ENCODE data around the gene BICDL2. TPM values are rescaled to one million over a fixed set of nuclear protein-coding genes. Genes with fewer than 3 reads are reported as not detected.

BICDL2 gene
- total and polyA plus RNA-seq, 2 donors (not counting 3 experiments of a cell fraction or from before 2014, with no cell fraction given) = not detected

- no TSS peak for BruUV-seq (replicated peaks)
- Histone ChIP-seq H3K4me3 (replicated peaks in 1 of 3; ENCODE audit: insufficient read depth in 1 of 3, low read depth in 1 of 3, low read length in 3 of 3) (no peak overlapping the region), H3K4me2 (ENCODE audit: insufficient read depth, low read length) (no peak overlapping the region), H3K27me3 (ENCODE audit: control insufficient read depth in 2 of 2, insufficient read depth in 2 of 2, low read length in 2 of 2) (peaks cover 20 to 21% of the 10 kb centered on the region in 2 experiments), H3K4me1 (ENCODE audit: control insufficient read depth, extremely low read depth, insufficient read depth, low read length) (peaks cover 16% of the 10 kb centered on the region), H3K9me3 (replicated peaks; ENCODE audit: control insufficient read depth, insufficient read depth, low read length) (no peaks in the 10 kb centered on the region), H3K79me2 (ENCODE audit: control insufficient read depth, insufficient read depth, low read length) (no peaks in the 10 kb centered on the region), H3K27ac (ENCODE audit: insufficient read depth, low read depth, low read length) (no peak overlapping the region), H3K36me3 (ENCODE audit: control insufficient read depth in 2 of 2, extremely low read depth in 1 of 2, insufficient read depth in 2 of 2, low read length in 2 of 2) (no peaks in the 10 kb centered on the region), H3K9ac (replicated peaks; ENCODE audit: extremely low read depth, insufficient read depth, low read length) (no peak overlapping the region), H4K20me1 (replicated peaks; ENCODE audit: control insufficient read depth, extremely low read depth, insufficient read depth, low read length) (no peaks in the 10 kb centered on the region), H3K9me1 (replicated peaks; ENCODE audit: control insufficient read depth, extremely low read depth, insufficient read depth, low read length) (no peaks in the 10 kb centered on the region), H2AFZ (ENCODE audit: low read depth, low read length) (no peak overlapping the region)
- ChIA-PET CTCF (interaction anchor here (1.8 to 2.0 kb wide), 3 partner anchors 11 to 40 kb away, joined by 4 to 9 read pairs (median 7); partner anchors contain the start of genes PAQR4 and TNFRSF12A), POLR2A (interaction anchor here (1.2 kb wide), 1 partner anchor 10 kb away, joined by 6 read pairs; the partner anchor contains the start of gene TNFRSF12A)
- dilution Hi-C loops (cut with MboI; ENCODE audit: extremely low pct_ligation_motif_present, low sequenced_read_pairs) = no loop called here
- no peak for TF ChIP-seq GATA2 (IDR thresholded peaks at IDR 0.05; ENCODE audit: insufficient read depth, insufficient read length, low read depth, low read length)
- no peak for TF ChIP-seq CTCF (IDR thresholded peaks at IDR 0.05; ENCODE audit: extremely low read depth in 1 of 2, insufficient read depth in 1 of 2, low read depth in 1 of 2, low read length in 2 of 2)
- no peak for TF ChIP-seq POLR2AphosphoS5 (IDR thresholded peaks at IDR 0.05; ENCODE audit: insufficient read depth, low read depth, low read length)
- TF ChIP-seq POLR2A (IDR thresholded peaks at IDR 0.05; ENCODE audit: low read depth, low read length) = no peak
- no peak for TF ChIP-seq MYC (IDR thresholded peaks at IDR 0.05; ENCODE audit: low read depth, low read length)
- TF ChIP-seq JUN (IDR thresholded peaks at IDR 0.05; ENCODE audit: borderline replicate concordance, insufficient read depth, insufficient read length, low read depth) = no peak
- DNase-seq (ENCODE audit: low read depth, low spot score) (no peak), FAIRE-seq (no peak)
- intact Hi-C loops (cut with micrococcal nuclease) = no loop called here
Measured at GRCh38 chr16:3009568-3010390, 27.0 kb downstream of the BICDL2 start.
